HG03457 (cell line): ENCODE data around the gene USP10.

Experiments used
- ATAC-seq: cut with Tn5 transposase; IDR thresholded peaks from one replicate; pipeline ENCODE4 v1.9.1; 2021; ENCODE audit warnings: moderate number of reproducible peaks; ENCODE audit not compliant: unreplicated experiment

USP10 gene

GRCh38 chr16:84820305-84820684 is 120.5 kb downstream of the USP10 start:
- ATAC-seq: no peak

- no peak for ATAC-seq
Observed at GRCh38 chr16:84820771-84821170, 121.0 kb downstream of the USP10 start.

- ATAC-seq: no peak
Observed at GRCh38 chr16:84821179-84821578, 121.4 kb downstream of the USP10 start.

- ATAC-seq: no peak
Observed at GRCh38 chr16:84821728-84822689, 122.2 kb downstream of the USP10 start.

GRCh38 chr16:84822990-84823389 is 123.2 kb downstream of the USP10 start:
- no peak for ATAC-seq

- ATAC-seq: no peak
Observed at GRCh38 chr16:84823484-84823883, 123.7 kb downstream of the USP10 start.

GRCh38 chr16:84823926-84824325 is 124.1 kb downstream of the USP10 start:
- no peak for ATAC-seq

- no peak for ATAC-seq
Observed at GRCh38 chr16:84825896-84826557, 126.2 kb downstream of the USP10 start.

- no peak for ATAC-seq
Observed at GRCh38 chr16:84826558-84826941, 126.8 kb downstream of the USP10 start.

- ATAC-seq: no peak
Observed at GRCh38 chr16:84827131-84827574, 127.4 kb downstream of the USP10 start.

GRCh38 chr16:84827897-84828296 is 128.1 kb downstream of the USP10 start:
- ATAC-seq: no peak

- ATAC-seq: no peak
Observed at GRCh38 chr16:84828322-84828721, 128.5 kb downstream of the USP10 start.
